Astrocyte (in vitro differentiated cells and primary cell): ENCODE results near the gene COA8. TPM values are rescaled to one million over a fixed set of nuclear protein-coding genes. Genes with fewer than 3 reads are reported as not detected.
A peak's percentile ranks its signal among the peaks of the same experiment; 100 is the strongest.

Source experiments
- DNase-seq: peaks from one replicate; pipeline ENCODE4 v3.0.0-alpha.2; 2010; ENCODE audit warnings: low read depth
- FAIRE-seq: peaks from 2 replicates; lab custom pipeline; 2011; peaks lifted over from hg19 to GRCh38; lab: Jason Lieb, UNC
- H2AFZ ChIP-seq: 2 replicates; pipeline ENCODE4 v1.6.0; 2012; ENCODE audit warnings: low read depth, low read length, inconsistent platforms
- H3K27ac ChIP-seq: 2 replicates; pipeline ENCODE4 v1.5.1; 2011; ENCODE audit warnings: low read depth, low read length, inconsistent platforms
- H3K27me3 ChIP-seq: 2 replicates; pipeline ENCODE4 v1.6.0; 2011; ENCODE audit warnings: low read length, inconsistent platforms; ENCODE audit not compliant: insufficient read depth
- H3K36me3 ChIP-seq: 2 replicates; pipeline ENCODE4 v1.5.1; 2011; ENCODE audit warnings: low read length, inconsistent platforms; ENCODE audit not compliant: insufficient read depth
- H3K4me1 ChIP-seq: 2 replicates; pipeline ENCODE4 v1.5.1; 2011; ENCODE audit warnings: low read length, inconsistent platforms; ENCODE audit not compliant: insufficient read depth
- H3K4me2 ChIP-seq: 2 replicates; pipeline ENCODE4 v1.6.0; 2012; ENCODE audit warnings: low read length, inconsistent platforms
- H3K4me3 ChIP-seq: 2 replicates; pipeline ENCODE4 v1.5.1; 2011; ENCODE audit warnings: low read depth, mild to moderate bottlenecking, low read length, inconsistent platforms; ENCODE audit not compliant: insufficient read depth
- H3K79me2 ChIP-seq: 2 replicates; pipeline ENCODE4 v1.6.0; 2012; ENCODE audit warnings: mild to moderate bottlenecking, low read length, inconsistent platforms; ENCODE audit not compliant: insufficient read depth
- H3K9ac ChIP-seq: 2 replicates; pipeline ENCODE4 v1.6.0; 2012; ENCODE audit warnings: mild to moderate bottlenecking, low read length, inconsistent platforms
- H3K9me3 ChIP-seq: 2 replicates; pipeline ENCODE4 v1.5.1; 2012; ENCODE audit warnings: low read depth, mild to moderate bottlenecking, low read length, inconsistent platforms; ENCODE audit not compliant: insufficient read depth
- H4K20me1 ChIP-seq: 2 replicates; pipeline ENCODE4 v1.6.0; 2012; ENCODE audit warnings: low read length, inconsistent platforms; ENCODE audit not compliant: insufficient read depth
- H3K27ac Mint-ChIP-seq: one replicate; pipeline ENCODE4 v1.8.0; 2021; ENCODE audit warnings: mild to moderate bottlenecking, mixed read lengths; ENCODE audit not compliant: unreplicated experiment
- H3K27me3 Mint-ChIP-seq: one replicate; pipeline ENCODE4 v1.8.0; 2021; ENCODE audit warnings: low read depth, mixed read lengths; ENCODE audit not compliant: unreplicated experiment
- H3K36me3 Mint-ChIP-seq: one replicate; pipeline ENCODE4 v1.8.0; 2021; ENCODE audit warnings: low read depth, mixed read lengths; ENCODE audit not compliant: unreplicated experiment
- H3K4me1 Mint-ChIP-seq: one replicate; pipeline ENCODE4 v1.8.0; 2021; ENCODE audit warnings: low read depth, mixed read lengths; ENCODE audit not compliant: unreplicated experiment
- H3K4me3 Mint-ChIP-seq: one replicate; pipeline ENCODE4 v1.8.0; 2021; ENCODE audit warnings: mild to moderate bottlenecking, moderate library complexity, mixed read lengths; ENCODE audit not compliant: unreplicated experiment
- H3K9me3 Mint-ChIP-seq: one replicate; pipeline ENCODE4 v1.8.0; 2021; ENCODE audit warnings: mild to moderate bottlenecking, mixed read lengths; ENCODE audit not compliant: unreplicated experiment
- CTCF ChIP-seq: IDR thresholded peaks from 2 replicates; pipeline ENCODE4 v1.5.1; 2011; ENCODE audit warnings: low read depth, mild to moderate bottlenecking, inconsistent platforms, low read length, moderate library complexity; ENCODE audit not compliant: insufficient read depth
- EZH2 ChIP-seq: IDR thresholded peaks from 2 replicates; pipeline ENCODE4 v1.6.1; 2012; ENCODE audit warnings: mild to moderate bottlenecking, low read length, inconsistent platforms; ENCODE audit not compliant: insufficient read depth
- total RNA-seq: library from RNA; stranded (reverse); gene quantifications from 2 replicates; pipeline ENCODE4 v1.2.1, GENCODE V29; 2021

Gene COA8
- total RNA-seq, 1 donor from 2014 or later, result 56.2 TPM

- Mint-ChIP-seq H3K4me3 (no peak overlapping the region), H3K27ac (no peak overlapping the region), H3K36me3 (peaks cover 18% of the 10 kb centered on the region), H3K9me3 (no peaks in the 10 kb centered on the region), H3K27me3 (no peaks in the 10 kb centered on the region), H3K4me1 (peaks cover 27% of the 10 kb centered on the region)
- no peak for TF ChIP-seq CTCF
- TF ChIP-seq EZH2, result no peak
- Histone ChIP-seq H3K27me3 (no peaks in the 10 kb centered on the region), H3K9me3 (no peaks in the 10 kb centered on the region), H4K20me1 (peaks cover 74% of the 10 kb centered on the region), H3K36me3 (peaks cover 21% of the 10 kb centered on the region), H2AFZ (no peak overlapping the region), H3K4me3 (no peak overlapping the region), H3K4me2 (no peak overlapping the region), H3K79me2 (peaks cover 53% of the 10 kb centered on the region), H3K27ac (no peak overlapping the region), H3K4me1 (peaks cover 22% of the 10 kb centered on the region), H3K9ac (no peak overlapping the region)
- DNase-seq, result no peak
- no peak for FAIRE-seq
Measured at GRCh38 chr14:103555559-103556337, 7.0 kb upstream of the COA8 start.

- Histone ChIP-seq H4K20me1 (peaks cover 77% of the 10 kb centered on the region), H3K4me1 (peaks cover 26% of the 10 kb centered on the region), H3K79me2 (peaks cover 67% of the 10 kb centered on the region), H3K4me3 (no peak overlapping the region), H3K9ac (no peak overlapping the region), H3K4me2 (no peak overlapping the region), H3K9me3 (no peaks in the 10 kb centered on the region), H2AFZ (no peak overlapping the region), H3K36me3 (peaks cover 22% of the 10 kb centered on the region), H3K27ac (no peak overlapping the region), H3K27me3 (no peaks in the 10 kb centered on the region)
- no peak for TF ChIP-seq CTCF
- Mint-ChIP-seq H3K27me3 (no peaks in the 10 kb centered on the region), H3K36me3 (peaks cover 17% of the 10 kb centered on the region), H3K4me1 (peaks cover 30% of the 10 kb centered on the region), H3K4me3 (no peak overlapping the region), H3K9me3 (no peaks in the 10 kb centered on the region), H3K27ac (peak overlapping the region; percentile 58)
- FAIRE-seq, result no peak
- DNase-seq, result no peak
Measured at GRCh38 chr14:103556946-103557758, 5.6 kb upstream of the COA8 start.
